PC-9 (cell line): ENCODE measurements around the gene RPP25.
"Not testable (repeated sequence)": the region's sequence is repeated elsewhere in the genome, so short reads cannot be mapped to it uniquely, and the experiment has no call there.

ENCODE experiments used
- EZH2 ChIP-seq: fragments of 200-600 bp; sonication (generic); IDR thresholded peaks from 2 replicates; pipeline ENCODE4 v1.8.0; 2017; ENCODE audit warnings: antibody characterized with exemption, low read depth
- TF ChIP-seq, protein P1 (sequence below): fragments of 200-600 bp; sonication (generic); conservative IDR thresholded peaks from 2 replicates; pipeline ENCODE4 v1.6.1; 2017; ENCODE audit warnings: mixed run types, antibody characterized with exemption, mild to moderate bottlenecking, moderate library complexity

- TF ChIP-seq, protein P1, sequence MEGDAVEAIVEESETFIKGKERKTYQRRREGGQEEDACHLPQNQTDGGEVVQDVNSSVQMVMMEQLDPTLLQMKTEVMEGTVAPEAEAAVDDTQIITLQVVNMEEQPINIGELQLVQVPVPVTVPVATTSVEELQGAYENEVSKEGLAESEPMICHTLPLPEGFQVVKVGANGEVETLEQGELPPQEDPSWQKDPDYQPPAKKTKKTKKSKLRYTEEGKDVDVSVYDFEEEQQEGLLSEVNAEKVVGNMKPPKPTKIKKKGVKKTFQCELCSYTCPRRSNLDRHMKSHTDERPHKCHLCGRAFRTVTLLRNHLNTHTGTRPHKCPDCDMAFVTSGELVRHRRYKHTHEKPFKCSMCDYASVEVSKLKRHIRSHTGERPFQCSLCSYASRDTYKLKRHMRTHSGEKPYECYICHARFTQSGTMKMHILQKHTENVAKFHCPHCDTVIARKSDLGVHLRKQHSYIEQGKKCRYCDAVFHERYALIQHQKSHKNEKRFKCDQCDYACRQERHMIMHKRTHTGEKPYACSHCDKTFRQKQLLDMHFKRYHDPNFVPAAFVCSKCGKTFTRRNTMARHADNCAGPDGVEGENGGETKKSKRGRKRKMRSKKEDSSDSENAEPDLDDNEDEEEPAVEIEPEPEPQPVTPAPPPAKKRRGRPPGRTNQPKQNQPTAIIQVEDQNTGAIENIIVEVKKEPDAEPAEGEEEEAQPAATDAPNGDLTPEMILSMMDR = not testable (repeated sequence)
- not testable (repeated sequence) for TF ChIP-seq EZH2
Measured at GRCh38 chr15:74913799-74914198, 42.8 kb downstream of the RPP25 start.
